HG02642 (cell line): ENCODE measurements around the gene SUN1.

Experiments used
- ATAC-seq: cut with Tn5 transposase; IDR thresholded peaks from one replicate; pipeline ENCODE4 v1.9.1; 2021; ENCODE audit warnings: mild to moderate bottlenecking; ENCODE audit not compliant: unreplicated experiment, poor library complexity

The SUN1 gene

DNA sequence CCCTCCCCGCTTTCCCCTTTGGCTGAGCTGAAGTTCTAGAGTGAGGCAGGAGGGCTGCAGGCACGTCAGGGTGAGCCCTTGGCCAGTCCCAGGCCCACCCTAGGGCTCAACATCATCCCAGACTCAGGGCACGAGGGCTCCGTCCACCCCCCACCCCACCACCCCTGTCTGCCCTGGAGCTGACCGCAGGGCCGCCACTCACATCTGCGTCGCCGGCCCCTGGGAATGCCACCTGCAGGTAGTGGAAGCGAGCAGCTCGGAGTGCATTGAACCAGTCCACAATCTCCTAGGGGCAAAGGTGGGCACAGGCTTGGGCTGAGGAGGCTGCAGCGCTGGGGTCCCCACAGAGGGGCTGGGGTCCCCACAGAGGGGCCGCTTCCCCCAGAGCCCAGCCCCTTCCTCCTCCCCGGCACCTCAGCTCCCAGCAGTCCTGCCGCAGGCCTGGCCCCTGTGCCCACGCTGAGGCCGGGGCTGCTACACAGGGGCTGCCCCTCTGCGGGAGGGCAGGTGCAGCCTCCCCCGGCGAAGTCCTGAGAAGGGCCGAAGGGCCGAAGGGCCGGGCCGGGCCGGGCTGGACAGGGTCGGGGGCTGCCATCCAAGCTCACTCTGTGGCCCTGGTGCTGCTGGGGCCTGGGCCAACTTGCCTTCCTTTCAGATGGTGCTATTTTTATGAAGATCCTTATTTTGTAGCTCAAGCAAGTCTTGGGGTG, 68.2 kb downstream of the SUN1 start:
- no peak for ATAC-seq

DNA sequence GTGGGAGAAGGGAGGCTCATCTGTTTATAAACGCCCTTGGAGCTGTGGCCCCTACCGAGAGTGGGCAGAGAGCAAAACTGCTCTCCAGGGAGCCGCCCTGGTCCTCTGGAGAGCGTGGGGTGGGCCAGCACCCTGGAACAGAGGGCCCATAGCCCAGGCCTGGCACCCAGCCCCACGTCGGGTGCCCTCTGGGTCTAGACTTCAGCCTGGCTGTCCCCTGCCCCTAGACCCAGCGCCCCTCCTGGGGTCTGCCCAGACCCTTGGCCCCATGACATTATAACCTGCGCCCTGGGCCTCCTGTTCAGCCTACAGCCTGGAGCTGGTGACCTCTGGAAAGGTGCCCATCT, 68.7 kb downstream of the SUN1 start:
- ATAC-seq = no peak

DNA sequence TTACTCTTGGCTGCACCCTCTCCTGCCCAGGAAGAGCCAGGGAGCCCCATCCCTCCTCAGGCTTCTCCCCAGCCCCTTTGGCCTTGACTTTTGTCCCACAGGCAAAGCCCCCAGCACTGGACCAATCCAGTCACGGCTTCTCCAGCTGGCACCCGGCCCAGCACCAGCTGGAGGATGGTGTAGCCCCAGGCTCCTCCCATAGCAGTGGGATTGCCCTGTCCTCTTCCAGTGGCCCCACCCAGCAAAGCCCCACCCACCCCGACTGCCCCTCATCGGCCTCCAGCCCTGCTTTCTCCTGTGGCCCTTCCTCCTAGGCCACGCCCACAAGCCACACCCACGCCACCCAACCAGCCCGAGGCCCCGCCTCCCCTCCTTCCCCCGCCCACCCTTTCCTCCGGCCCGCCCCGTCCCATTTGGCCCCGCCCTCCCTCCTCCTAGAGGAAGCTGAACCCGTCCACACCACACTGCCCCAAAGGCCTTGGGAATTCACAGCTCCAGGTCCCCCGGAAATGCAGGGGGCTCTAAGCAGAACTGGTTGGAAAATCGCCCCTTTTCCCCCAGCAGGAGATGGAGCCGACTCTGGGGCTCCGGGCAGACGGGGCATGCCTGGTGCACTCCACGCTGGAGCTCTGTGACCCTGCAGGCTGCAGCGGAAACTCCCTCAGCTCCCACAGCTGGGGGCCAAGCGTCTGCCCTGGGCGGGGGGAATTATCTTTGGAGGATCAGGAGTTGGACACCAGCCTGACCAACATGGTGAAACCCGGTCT, 69.3 kb downstream of the SUN1 start:
- ATAC-seq = no peak

DNA sequence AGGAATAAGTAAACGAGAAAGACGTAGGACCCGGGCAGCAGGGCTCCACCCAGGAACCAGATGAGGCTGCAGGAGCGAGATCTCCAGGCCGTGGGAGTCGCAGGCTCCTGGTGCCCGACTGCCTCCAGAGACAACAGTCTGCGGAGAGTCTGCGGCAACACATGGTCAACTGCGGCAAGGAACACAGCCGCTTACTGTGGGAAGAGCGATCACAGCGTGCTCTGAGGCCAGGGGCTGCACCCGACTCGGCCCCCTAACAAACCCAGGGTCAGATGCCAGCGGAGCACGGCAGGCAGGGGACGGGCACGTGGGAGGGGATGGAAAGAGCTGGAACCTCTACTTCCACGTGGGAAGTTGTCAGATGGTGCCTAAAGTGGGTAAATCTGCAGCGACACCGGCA, 70.7 kb downstream of the SUN1 start:
- no peak for ATAC-seq

DNA sequence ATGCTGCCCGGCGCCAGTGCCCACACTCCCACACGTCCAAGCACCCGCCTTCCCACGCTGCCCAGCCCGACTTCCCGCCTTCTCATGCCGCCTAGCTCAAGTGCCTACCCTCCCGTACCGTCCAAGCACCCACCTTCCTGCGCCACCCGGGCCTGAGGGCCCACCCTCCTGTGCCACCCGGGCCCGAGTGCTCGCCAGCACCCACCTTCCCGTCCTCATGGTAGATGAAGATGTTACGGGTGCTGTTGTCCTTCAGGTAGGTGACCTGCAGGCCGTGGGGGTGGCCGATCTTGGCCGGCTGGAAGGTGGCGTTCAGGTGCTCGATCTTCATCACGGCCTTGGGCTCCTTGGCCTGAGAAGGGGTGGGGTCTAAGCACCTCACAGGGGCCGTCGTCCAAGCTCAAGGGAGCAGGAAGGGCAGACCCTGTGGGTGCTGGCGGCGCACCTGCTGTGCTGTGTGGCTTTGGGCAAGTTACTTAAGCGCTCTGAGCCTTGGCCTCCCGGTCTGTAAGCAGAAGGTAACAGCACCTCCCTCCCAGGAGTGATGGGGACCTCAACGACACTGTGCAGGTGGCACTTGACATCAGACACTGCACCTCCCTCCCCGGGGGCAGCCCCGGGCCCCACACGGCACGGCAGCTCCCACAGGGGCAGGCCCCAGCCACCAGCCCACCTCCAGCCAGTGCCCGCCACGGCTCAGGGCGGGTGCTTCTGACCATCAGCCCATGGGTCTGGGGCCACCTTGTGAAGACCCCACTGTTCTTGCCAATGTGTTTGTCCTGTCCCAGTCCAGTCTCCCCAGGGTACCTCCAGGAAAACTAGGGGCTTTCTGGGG, 71.9 kb downstream of the SUN1 start:
- no peak for ATAC-seq

DNA sequence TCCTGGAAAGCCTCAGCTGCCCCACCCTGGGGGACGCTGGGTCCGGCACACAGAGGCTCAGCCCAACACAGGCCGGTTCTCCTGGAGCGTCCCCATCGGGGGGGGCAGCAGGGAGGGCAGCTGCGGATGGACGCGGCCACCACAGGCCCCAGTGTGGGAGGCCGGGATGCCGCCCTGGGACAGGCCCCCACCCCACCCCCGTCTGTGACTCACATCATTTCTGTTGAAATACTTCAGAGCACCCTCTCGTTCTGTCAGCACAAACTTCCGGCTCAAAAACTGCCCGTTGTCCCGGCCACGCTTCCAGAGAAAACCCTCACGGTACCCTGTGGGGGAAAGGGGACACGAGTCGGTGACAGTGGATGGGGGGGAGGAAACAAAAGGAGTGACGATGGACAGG, 72.6 kb downstream of the SUN1 start:
- no peak for ATAC-seq

DNA sequence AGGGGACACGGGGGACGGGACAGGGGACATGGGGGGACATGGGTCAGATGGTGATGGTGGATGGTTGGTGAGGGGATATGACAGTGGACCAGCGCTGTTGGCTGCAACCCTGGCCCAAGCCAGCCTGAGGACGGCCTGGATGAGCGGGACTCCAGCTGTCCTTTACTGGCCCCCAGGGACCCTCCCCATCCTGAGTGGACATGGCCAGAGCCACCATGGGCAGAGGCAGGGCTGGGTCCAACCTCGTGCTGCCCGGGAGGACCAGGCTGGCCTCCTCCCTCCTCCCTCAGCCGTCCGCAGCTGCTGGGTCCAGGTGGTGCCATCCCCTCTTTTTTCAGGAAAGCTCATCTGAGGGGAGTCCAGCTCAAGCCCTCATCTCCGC, 74.5 kb downstream of the SUN1 start:
- no peak for ATAC-seq

DNA sequence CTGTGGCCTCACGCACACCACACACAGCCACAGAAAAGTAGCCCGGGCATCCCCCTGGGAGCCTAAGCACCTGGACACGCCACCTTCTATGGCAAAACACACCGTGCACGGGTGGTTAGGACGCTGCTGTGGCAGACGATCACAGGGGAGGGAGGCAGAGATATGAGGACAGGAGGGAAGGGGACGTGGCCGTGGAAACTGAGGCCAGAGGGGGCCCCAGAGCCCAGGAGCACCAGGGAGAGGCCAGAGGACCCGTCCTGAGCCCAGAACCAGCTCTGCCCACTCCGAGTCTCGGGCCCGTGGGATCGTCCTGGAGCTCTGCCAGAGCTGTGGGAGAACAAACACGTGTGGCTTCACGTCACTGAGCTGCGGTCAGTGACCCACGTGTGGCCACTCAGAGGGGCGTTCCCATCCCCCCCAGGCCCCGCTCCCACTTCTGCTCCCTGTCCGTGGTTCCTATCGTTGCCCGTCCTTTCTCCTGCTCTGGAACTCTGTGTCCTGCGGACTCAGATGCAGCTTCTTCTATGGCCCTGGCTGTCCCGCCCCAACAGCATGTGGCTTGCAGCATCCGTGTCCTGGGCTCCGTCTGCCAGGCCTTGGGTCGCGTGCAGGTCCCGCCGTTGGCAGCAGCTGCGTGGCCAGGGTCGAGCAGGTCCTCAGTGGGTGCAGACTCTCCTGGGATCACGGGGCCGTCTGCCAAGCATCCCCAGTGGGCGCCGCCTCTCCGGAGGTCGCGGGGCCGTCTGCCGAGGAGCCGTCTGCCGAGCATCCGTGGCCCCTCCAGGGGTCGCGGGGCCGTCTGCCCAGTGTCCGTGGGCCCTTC, 75.1 kb downstream of the SUN1 start:
- no peak for ATAC-seq

DNA sequence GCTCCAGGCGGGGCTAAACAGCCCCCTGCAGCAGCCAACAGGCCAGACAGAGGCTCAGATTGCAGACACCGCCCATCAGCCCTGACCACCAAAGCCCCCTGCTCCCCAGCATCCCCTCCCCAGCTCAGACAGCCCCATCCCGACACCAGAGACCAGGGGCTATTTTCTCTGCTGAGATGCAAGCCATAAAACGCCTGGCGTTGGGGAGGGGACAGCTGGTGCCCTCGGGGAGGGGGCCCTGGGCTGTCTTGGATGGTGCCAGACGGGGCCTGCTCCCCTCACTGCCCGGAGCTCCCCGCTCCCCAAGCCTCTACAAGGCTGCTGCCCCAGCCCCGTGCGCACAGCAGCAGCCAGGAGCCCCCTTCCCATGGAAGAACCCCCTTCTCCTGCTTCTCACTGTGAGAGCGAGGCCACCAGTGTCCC, 75.9 kb downstream of the SUN1 start:
- ATAC-seq = no peak

DNA sequence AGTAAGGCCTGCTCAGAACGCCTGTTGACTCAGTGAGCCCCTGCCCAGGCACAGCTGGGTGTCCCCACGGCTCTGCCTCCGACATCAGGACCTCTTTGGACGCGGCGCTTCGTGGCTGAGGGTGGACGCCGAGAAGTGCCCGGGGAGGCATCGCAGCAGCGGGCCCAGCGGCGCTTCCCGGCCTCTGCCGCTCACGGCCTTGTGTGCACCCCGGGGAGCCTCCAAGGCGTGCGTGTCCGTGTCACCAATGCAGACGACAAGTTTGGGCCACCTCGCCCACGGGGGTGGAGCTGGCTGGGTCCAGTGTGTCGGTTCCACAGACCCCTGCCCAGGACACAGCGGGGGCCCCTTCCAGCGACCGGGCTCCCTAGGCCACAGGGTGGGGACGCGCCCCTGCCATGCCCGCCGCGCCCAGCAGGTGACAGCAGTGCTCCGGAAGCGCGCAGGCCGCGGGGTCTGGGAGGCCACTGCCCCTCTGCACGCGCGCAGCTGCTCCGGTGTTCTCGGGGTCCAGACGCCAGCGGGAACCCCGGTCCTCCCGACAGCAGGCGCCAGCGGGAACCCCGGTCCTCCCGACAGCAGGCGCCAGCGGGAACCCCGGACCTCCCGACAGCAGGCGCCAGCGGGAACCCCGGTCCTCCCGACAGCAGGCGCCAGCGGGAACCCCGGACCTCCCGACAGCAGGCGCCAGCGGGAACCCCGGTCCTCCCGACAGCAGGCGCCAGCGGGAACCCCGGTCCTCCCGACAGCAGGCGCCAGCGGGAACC, 76.5 kb downstream of the SUN1 start:
- peak; percentile 75 for ATAC-seq

DNA sequence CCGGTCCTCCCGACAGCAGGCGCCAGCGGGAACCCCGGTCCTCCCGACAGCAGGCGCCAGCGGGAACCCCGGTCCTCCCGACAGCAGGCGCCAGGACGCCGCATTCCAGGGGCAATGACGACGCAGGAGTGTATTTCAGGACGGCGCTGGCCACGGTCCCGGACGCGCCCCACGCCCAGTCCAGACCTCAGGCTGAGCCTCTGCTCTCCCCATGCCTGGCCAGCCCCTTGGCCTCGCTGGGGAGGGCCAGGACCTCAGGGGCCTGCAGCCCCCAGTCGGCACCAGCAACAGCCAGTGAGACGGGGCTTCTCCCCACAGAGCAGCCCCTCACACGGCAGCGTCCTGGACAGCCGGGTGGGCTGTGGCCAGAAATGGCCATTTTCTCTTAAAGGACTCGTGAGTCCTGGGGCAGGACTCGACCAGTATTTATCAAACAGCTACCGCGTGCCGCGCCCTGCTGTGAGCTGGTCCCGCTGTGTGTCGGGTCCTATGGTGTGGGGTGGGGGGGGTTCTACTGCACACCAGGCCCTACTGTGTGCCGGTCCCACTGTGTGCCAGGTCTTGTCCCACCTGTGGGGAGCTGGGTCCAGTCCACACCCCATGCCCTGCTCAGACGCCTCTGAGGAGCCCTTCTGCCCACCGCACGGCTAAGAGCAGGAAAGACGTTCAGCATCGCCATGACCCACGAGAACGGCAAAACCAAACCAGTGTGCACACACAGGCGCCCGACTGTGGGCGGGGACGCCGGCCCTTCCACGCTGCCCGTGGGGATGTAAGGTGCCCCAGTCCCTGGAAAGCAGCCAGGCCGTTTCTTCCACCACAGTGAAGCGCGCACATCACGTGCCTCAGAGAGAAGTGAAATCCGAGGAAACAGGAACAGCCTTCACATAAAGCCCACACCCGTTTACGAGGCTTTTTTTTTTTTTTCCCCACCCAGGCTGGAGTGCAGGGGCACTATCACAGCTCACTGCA, 77.4 kb downstream of the SUN1 start:
- ATAC-seq = no peak

DNA sequence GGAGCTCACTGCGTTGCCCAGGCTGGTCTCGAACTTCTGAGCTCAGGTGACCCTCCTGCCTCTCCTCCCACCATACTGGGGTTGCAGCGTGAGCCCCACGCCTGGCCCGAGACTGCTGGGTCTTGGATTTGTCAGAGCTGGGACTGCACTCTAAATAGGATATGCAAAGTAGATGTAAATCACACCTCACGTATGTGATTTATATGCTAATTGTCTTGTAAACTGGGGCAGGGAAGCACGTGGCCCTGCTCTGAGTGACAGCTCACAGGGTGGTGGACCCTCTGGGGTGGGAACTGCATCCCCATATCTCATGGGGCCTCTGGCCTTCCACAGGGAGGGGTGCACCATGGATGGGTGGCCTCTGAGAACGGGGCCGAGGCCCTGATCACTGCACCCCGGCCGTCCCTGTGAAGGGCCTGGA, 78.2 kb downstream of the SUN1 start:
- no peak for ATAC-seq

DNA sequence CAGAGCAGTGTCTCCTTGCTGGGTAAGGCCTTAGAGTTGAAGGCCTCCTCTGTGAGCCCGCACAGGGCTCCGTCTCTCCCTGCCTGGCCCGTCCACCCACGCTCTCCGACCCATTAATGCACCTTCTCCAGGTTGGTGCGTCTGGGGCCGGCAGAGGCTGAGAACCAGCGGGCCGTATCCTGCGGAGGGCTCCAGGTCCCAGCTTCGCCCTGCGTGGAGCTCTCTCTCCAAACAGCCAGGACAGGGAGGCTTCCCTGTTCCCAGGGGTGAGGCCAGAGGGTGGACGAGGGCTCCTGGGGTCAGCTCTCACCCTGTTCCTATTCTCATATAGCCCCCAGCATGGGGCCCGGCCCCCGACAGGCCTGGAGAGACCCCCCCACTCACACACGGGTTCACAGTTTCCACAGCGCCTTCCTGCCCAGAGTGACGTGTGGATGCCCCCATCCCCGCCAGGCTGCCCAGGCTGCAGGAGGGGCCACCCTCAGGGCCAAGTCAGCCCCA, 78.7 kb downstream of the SUN1 start:
- ATAC-seq = no peak

DNA sequence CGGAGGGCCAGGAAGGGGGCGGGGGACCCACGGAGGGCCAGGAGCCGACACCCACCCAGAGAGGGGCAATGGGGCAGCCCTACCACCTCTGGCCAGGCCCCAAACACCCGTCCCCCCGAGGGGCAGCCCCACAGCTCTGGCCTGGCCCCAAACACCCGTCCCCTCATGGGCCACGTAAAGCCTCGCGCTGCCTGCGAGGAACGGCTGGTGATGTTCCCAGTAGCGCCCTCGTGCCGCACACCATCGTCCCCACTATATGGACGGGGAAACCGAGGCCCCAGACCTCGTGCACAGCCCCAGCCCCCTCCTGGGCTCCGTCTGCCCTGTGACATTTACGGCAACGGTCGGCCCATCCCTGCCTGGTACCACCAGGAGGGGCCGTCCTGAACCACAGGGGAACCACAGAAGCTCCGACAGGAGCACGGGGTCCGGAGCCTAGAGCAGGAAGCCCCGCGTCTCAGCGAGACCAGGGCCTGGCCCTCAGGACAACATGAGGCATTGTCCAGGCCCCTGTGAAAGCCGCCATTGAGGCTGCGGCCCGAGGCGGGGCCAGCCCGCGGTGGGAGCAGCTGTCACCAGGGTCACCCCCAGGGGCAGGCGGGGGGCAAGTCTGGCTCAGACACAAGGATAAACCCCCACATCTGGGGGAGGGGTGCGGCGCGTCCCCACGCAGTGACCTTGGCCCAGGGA, 79.7 kb downstream of the SUN1 start:
- no peak for ATAC-seq

DNA sequence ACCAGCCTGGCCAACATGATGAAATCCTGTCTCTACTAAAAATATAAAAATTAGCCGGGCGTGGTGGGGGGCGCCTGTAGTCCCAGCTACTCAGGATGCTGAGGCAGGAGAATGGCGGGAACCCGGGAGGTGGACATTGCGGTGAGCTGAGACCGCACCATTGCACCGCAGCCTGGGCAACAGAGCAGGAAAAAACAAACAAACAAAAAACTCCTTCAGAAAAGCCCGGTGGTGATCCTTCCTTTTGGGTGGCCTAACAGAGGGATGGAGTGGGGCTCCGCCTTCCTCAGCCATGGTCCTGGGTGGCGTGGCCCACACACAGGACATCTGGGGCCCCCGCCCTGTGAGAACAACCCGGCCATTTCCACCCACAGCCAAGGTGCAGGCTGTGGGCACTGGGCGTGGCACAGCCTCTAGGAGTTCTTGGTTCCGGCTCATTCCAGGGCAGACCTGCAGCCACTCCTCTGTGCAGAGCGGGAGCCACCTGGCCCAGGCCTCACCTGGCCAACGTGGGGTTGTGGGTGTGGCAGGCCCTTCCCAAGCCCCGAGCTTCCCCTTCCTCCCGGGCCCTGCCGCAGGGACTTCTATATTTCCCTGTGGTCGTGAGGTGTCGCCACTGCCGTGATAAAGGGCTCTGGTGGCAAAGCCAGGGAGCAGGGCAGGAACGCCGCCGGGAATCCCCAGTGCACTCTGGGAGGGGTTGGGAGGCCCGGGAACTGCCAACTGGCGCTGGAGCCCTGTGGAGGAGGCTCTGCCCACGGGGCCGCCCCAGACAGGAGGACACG, 81.7 kb downstream of the SUN1 start:
- no peak for ATAC-seq

DNA sequence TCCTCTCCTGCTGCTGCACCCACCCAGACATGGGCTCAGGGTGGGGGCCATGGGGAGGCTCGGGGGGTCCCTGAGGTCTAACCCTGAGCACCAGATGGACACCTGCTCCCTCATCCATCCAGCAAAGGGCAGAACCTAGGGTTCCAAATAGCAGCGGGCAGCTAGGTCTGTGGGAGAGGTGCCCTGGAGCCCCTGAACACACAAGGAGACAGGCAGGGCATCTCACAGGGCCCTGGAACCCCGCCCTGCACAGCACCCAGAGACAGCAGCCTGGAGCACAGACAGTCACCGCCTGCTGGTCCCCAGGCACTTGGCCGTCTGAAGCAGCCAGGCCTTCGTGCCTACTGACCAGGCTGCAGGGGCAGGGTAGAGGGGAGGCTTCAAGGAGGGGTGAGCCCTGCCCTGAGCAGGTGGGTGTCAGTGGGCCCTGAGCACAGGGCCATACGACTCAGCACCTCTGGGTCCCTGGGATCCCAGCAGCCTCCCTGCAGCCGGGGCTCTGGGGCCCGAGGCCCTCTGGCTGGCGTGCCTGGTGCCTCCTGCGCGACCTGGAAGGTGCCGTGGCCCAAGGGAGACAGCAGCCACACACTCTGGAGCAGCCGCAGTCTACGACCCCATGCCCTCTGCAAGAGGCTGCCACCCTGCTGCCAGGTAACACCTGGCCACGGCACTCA, 82.4 kb downstream of the SUN1 start:
- no peak for ATAC-seq
